ENCODE data around the gene HORMAD2.

The HORMAD2 gene

DNA sequence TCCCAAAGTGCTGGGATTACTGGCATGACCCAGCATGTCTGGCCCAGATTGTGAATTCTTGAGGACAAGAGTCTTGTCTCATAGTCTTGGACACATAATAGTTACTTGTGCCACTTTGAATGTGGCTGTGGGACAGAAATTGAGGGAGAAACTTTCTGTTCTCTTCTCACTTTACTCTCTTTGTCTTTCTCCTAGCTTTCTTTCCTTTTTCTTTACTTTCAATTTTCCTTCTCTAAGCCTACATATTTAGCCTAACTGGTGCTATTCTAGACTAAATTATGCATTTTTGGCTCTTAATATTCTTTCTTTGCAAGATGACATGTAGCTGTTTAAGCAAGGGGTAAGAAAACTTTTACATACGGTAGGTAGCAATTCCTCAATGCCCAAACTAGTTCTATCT is 33.2 kb downstream of the HORMAD2 start:
- DNase-seq: no peak

DNA sequence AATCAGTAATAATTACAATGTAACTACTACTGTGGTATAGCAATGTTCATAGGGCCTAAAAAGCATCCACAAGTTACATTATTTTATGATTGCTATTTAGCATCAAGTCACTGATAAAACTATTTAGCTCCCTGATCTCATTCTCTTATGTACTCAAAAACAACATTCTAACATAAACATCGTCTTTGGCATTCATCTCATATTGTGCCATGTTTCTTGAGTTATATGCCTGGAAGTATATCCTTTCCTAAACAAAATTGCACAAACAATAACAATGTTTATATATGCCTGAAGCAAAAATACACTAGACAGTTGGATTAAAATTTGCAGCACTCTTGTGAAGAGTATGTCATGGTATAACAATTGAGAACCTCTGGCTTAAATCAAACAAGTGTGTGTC is 34.1 kb downstream of the HORMAD2 start:
- DNase-seq: no peak

GRCh38 chr22:30115705-30116104 is 35.4 kb downstream of the HORMAD2 start:
- no peak for DNase-seq

DNA sequence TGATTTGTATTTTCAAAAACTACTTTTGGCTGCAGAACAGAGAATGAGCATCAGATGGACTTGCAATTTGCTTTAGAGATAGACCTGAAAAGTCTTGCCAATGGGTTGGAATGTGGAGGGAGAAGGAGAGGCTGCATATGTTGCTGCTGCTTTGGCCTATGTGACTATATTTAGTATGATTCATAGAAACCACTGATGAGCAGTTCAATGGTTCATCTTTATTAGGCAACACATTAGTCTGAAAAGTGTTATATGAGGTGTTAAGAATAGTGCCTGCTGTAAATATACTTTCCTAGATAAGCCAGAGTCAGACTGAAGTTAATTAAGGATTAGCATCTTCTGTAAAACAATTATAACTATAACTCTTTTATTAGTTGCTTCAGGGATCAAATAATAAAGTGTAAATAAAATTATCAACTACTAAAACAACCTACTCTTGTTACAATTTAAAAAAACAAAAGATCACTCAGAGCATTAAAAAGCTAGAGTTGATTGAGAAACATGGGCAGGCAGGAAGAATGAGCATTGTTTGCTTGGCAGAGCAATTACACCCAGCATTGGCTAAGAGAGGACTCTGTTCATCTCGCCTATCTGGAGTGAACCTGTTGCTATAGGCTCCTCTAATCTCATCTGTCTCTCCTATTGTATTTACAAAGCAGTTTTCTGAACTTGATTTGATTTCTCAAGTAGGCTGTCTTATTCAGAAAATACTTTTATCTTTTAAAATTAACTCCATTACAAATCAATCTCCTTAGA is 36.3 kb downstream of the HORMAD2 start:
- no peak for DNase-seq

- no peak for DNase-seq
These were observed 37.0 kb downstream of the HORMAD2 start for GRCh38 chr22:30117256-30117655.

DNA sequence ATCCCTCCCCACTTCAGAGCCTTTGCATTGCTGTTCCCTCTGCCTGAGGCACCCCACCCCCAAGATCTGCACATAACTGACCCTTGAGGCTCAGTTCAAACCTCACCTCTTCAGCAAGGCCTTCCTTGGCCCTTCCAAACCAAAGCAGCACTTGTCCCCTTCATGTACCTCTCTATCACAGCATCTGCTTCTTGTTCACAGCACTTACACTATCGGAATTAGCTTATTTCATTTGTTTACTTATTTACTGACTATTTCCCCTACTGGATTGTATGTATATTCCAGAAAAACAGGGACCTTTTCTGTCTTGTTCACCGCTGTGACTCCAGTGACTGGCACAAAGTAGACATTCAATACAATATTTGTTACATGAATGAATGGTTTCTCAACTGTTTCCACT is 38.0 kb downstream of the HORMAD2 start:
- no peak for DNase-seq

- no peak for DNase-seq
These were observed 41.7 kb downstream of the HORMAD2 start for GRCh38 chr22:30121960-30122359.

DNA sequence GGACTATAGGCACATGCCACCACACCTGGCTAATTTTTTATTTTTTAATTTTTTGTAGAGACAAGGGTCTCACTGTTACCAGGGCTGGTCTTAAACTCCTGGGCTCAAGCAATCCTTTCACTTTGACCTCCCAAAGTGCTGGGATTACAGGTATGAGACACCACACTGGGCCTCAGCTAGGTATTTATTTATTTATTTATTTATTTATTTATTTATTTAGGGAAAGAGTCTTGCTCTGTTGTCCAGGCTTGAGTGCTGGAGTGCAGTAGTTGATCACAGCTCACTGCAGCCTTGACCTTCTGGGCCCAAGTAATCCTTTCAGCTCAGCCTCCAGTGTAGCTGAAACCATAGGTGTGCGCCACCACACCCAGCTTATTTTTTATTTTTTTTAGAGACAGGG is 43.2 kb downstream of the HORMAD2 start:
- no peak for DNase-seq

DNA sequence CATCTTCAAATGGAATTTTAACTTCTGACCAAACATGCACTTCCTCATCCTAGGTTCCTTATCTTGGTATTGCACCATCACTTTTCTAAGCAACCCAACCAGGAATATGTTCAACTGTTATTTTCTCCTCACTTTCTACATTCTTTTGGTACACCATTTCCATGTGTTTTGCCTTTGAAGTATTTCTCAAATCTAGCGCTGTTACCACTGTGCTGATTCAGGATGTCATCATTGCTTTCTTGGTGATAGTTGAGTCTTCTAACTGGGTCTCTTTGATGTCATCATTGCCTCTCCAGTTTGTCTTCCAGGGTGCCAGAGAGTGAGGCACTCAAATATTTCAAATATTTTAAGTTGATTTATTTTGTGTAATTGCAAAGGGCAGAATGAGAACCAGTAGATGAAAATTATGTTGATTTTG is 47.5 kb downstream of the HORMAD2 start:
- no peak for DNase-seq

- DNase-seq: no peak
These were observed 48.2 kb downstream of the HORMAD2 start for GRCh38 chr22:30128511-30128910.

DNA sequence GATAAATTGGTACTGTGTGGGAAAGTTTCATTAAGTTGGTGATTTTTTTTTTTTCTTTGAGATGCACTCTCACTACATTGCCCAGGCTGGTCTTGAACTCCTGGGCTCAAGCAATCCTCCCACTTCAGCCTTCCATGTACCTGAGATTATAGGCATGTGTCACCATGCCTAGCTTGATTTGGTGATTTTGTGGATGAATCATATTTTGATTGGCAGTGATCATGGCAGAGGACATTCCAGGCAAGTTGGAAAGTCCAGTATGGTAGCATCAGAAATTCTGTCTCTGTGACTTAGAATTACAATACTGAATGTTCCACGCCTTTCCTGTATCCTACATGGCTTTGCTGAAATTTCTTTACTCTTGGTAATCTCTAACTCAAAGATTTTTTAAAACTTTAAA is 49.4 kb downstream of the HORMAD2 start:
- no peak for DNase-seq

DNA sequence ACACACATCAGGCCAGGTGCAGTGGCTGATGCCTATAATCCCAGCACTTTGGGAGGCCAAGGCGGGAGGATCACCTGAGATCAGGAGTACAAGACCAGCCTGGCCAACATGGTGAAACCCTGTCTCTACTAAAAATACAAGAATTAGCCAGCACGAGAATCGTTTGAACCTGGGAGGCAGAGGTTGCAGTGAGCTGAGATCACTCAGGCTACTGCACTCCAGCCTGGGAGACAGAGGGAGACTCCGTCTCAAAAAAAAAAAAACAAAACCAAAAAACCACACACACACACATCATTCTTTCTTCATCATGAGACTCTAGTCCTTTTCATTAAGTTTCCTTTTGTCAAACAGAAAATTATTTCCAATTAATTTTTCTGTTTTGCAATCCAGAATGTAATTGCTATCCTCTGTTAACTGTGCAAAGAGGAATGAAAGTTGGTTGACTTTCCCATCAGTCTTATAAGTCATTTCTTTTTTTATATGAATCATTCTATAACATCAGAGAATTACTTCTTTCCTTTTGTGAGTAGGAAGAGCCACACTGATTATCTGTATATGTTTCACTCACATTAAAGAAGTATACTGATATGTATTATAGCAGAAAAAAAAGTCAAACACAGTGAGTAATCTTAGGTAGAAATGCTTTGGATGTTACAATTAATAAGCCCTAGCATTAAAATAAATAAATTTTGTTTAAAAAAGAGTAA is 52.2 kb downstream of the HORMAD2 start:
- DNase-seq: no peak

- DNase-seq: no peak
These were observed 60.1 kb downstream of the HORMAD2 start for GRCh38 chr22:30140414-30140813.

GRCh38 chr22:30143265-30143664 is 63.0 kb downstream of the HORMAD2 start:
- DNase-seq: no peak

GRCh38 chr22:30144391-30144790 is 64.1 kb downstream of the HORMAD2 start:
- no peak for DNase-seq

- DNase-seq: no peak
These were observed 69.9 kb downstream of the HORMAD2 start for GRCh38 chr22:30150212-30150611.

GRCh38 chr22:30158277-30158676 is 78.0 kb downstream of the HORMAD2 start:
- no peak for DNase-seq

DNA sequence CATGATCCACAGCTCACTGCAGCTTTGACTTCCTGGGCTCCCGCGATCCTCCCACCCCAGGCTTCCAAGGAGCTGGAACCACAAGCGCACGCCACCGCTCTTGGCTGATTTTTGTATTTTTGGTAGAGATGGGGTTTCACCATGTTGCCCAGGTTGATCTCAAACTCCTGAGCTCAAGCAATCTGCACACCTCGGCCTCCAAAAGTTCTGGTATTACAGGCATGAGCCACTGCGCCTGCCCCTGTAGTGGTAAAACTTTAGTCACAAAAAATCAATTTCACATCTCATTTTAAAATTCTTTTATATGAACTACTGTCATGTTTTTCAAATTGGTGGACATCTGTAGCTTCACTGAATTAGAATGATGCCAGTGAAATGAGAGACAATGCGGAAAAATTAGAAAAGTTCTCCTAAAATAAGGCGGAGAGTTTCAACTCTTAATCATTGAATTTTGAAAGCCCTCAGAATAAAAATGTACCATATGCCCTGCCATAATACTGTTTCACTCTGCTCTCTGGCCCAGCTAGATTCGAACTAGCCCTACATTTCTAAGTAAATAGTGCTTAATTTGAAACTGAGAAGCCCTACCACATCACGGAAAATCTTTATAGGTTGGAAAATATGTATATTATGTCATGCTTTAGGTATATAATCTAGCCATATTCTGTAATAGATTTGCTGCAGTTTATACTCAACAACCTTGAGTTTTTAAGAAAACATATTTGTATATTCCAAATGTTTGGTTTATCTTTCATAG is 78.7 kb downstream of the HORMAD2 start:
- no peak for DNase-seq

- DNase-seq: no peak
These were observed 79.5 kb downstream of the HORMAD2 start for GRCh38 chr22:30159561-30160353.

GRCh38 chr22:30161051-30161469 is 80.8 kb downstream of the HORMAD2 start:
- no peak for DNase-seq

GRCh38 chr22:30167296-30167695 is 87.0 kb downstream of the HORMAD2 start:
- no peak for DNase-seq

GRCh38 chr22:30167734-30168133 is 87.5 kb downstream of the HORMAD2 start:
- DNase-seq: no peak

- DNase-seq: no peak
These were observed 88.7 kb downstream of the HORMAD2 start for GRCh38 chr22:30169002-30169401.

Measured in GOT3 (cell line).